ENCODE results near the gene RPL37. TPM values are rescaled to one million over a fixed set of nuclear protein-coding genes. Genes with fewer than 3 reads are reported as not detected.

Gene RPL37
- total and polyA plus RNA-seq, 9 of the 15 experiments (the other 6 are each of a cell fraction or from before 2014, with no cell fraction given): 2,342 to 7,963 (median 4,091) TPM

DNA sequence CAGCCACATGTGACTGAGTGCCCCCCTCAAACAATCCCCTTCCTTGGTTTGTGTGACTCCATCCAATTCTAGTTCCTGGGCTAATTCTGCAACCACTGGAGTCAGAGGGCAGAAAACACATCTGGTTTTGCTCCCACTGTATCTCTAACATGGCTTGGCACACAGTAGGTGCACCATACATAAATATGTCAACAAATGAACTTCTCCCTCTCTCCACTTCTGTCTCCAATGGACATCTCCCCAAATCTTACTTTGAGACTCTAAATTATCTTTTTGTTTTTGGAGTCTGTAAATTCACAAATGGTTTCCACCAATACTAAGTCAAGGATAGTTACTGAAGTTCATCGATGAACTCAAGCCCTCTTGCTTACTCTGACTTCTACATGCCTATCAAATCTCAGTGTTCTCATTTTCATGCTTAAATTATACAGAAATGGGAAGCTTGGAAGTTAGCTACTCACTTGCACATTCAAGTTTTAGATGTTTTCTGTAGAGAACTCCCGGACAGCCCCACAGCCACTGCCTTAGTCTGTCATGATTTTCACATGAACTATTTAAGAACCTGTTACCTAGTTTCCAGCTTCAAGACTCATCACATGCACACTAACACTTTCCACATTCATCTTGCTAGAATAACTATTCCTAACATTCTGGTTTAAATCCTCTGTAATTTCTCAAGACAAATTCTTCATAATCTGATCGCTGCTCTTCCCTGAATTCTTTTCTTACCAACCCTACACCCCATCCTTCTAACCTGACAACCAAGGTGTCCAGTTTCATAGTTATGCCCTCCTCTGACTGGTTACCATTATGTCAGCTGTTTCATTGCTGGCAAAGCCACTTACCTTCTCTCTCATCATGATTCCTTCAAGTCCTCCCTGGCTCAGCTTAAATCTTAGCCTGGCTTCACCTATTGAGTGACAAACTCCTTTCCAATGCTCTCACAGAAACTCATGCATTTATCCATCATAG lies 6.0 kb downstream of the RPL37 start (continued):
- no peak for TF ChIP-seq CBX2 (IDR thresholded peaks at IDR 0.05; ENCODE audit: insufficient read depth, low read length, poor library complexity, severe bottlenecking)
- peak; percentile 56 to 79; a peak in 2 of 4 replicates for TF ChIP-seq BCLAF1 (IDR thresholded peaks at IDR 0.05; ENCODE audit: borderline replicate concordance in 1 of 2, control insufficient read depth in 1 of 2, low read depth in 2 of 2, low read length in 1 of 2)
- TF ChIP-seq, protein P1, sequence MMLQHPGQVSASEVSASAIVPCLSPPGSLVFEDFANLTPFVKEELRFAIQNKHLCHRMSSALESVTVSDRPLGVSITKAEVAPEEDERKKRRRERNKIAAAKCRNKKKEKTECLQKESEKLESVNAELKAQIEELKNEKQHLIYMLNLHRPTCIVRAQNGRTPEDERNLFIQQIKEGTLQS (IDR thresholded peaks at IDR 0.05): no peak
- TF ChIP-seq, protein P1 (CRISPR knock-in tag; conservative IDR thresholded peaks at IDR 0.05): peak; percentile 65; the same call in 1 of the 2 replicates
- TF ChIP-seq TRIM28 (IDR thresholded peaks at IDR 0.05): no peak
- no peak for TF ChIP-seq ZNF695 (CRISPR knock-in tag; IDR thresholded peaks at IDR 0.05)
- TF ChIP-seq CHD2 (IDR thresholded peaks at IDR 0.05; ENCODE audit: low read depth, low read length): 0 out of 2 replicates have a peak, but pooled peaks have one; percentile 7
- TF ChIP-seq MTA3 (IDR thresholded peaks at IDR 0.05; ENCODE audit: borderline replicate concordance): no peak
- TF ChIP-seq ETV5 (CRISPR knock-in tag; IDR thresholded peaks at IDR 0.05; ENCODE audit: low read depth): no peak
- TF ChIP-seq NEUROD1 (IDR thresholded peaks at IDR 0.05; ENCODE audit: borderline replicate concordance, low read depth, low read length, partially characterized antibody): no peak
- no peak for TF ChIP-seq ZNF592 (IDR thresholded peaks at IDR 0.05)
- peak; percentile 81 for TF ChIP-seq ZNF551 (CRISPR knock-in tag; IDR thresholded peaks at IDR 0.05)
- TF ChIP-seq FOXA1 (IDR thresholded peaks at IDR 0.05; ENCODE audit: borderline replicate concordance): no peak
- TF ChIP-seq FOXK1 (CRISPR knock-in tag; IDR thresholded peaks at IDR 0.05; ENCODE audit: borderline replicate concordance): no peak
- TF ChIP-seq POLR2A (conservative IDR thresholded peaks at IDR 0.05): peak; percentile 87
- TF ChIP-seq ZNF639 (CRISPR knock-in tag; conservative IDR thresholded peaks at IDR 0.05 in 1 of 2, IDR thresholded peaks at IDR 0.05 in 1 of 2): no peak
